Naive thymus-derived CD4-positive, alpha-beta T cell (primary cell): ENCODE measurements around the gene PLPPR2. TPM values are rescaled to one million over a fixed set of nuclear protein-coding genes. Genes with fewer than 3 reads are reported as not detected.
A peak's percentile ranks its signal among the peaks of the same experiment; 100 is the strongest.
"Not testable (repeated sequence)": the region's sequence is repeated elsewhere in the genome, so short reads cannot be mapped to it uniquely, and the experiment has no call there.

ENCODE experiments used
- ATAC-seq: fragments of 150-1000 bp; cut with Tn5 transposase; 2 replicates; pipeline ENCODE4 v1.10.0; 2021; ENCODE audit warnings: mild to moderate bottlenecking, moderate library complexity
- CTCF ChIA-PET: fragments of 350-600 bp; sonication (Branson Sonifier 250); formaldehyde crosslinking; loops from one replicate; lab custom pipeline; 2021; ENCODE audit warnings: antibody characterized with exemption; lab: Charles Lee
- POLR2A ChIA-PET: fragments of 350-600 bp; sonication (Branson Sonifier 250); formaldehyde crosslinking; loops from one replicate; lab custom pipeline; 2021; ENCODE audit warnings: antibody characterized with exemption, inconsistent platforms; lab: Charles Lee
- DNase-seq, 9 donors: peaks; one replicate each; pipeline versions ENCODE4 v3.0.0 to v3.0.0-alpha.2; 2020 to 2022; ENCODE audit warnings: mixed read lengths in 1 of 9
- H3K27ac ChIP-seq: one replicate; pipeline ENCODE4 v1.7.0; 2013; ENCODE audit warnings: mild to moderate bottlenecking, low read depth, low read length, moderate library complexity
- H3K27me3 ChIP-seq, 2 donors: one replicate each; pipeline ENCODE4 v1.7.0; 2013; ENCODE audit warnings: low read length in 2 of 2, mild to moderate bottlenecking in 2 of 2, moderate library complexity in 2 of 2; ENCODE audit not compliant: control insufficient read depth in 2 of 2, insufficient read depth in 2 of 2
- H3K36me3 ChIP-seq, 3 experiments: 1 replicate in 2 of 3; 2 replicates in 1 of 3; pipeline ENCODE4 v1.7.0; 2013; ENCODE audit warnings: low read length in 3 of 3, mild to moderate bottlenecking in 3 of 3, moderate library complexity in 1 of 3; ENCODE audit not compliant: insufficient read depth in 3 of 3, control insufficient read depth in 2 of 3
- H3K4me1 ChIP-seq, 2 donors: one replicate each; pipeline ENCODE4 v1.7.0; 2013; ENCODE audit warnings: low read length in 2 of 2, mild to moderate bottlenecking in 2 of 2, moderate library complexity in 1 of 2; ENCODE audit not compliant: control insufficient read depth in 2 of 2, insufficient read depth in 2 of 2
- H3K4me3 ChIP-seq: 2 replicates; pipeline ENCODE4 v1.7.0; 2013; ENCODE audit warnings: mild to moderate bottlenecking, low read length
- H3K9me3 ChIP-seq, 3 experiments: 1 replicate in 2 of 3; 2 replicates in 1 of 3; pipeline ENCODE4 v1.7.0; 2013; ENCODE audit warnings: low read length in 3 of 3; ENCODE audit not compliant: control insufficient read depth in 2 of 3
- H3K27ac Mint-ChIP-seq, 9 donors: one replicate each; pipeline ENCODE4 v1.8.0; 2020 to 2022; ENCODE audit warnings: mixed read lengths in 9 of 9, mild to moderate bottlenecking in 8 of 9, moderate library complexity in 5 of 9, inconsistent platforms in 2 of 9
- H3K27me3 Mint-ChIP-seq, 5 donors: one replicate each; pipeline ENCODE4 v1.8.0; 2021 to 2022; ENCODE audit warnings: mixed read lengths in 5 of 5, mild to moderate bottlenecking in 1 of 5
- H3K36me3 Mint-ChIP-seq, 5 donors: one replicate each; pipeline ENCODE4 v1.8.0; 2020 to 2022; ENCODE audit warnings: mixed read lengths in 5 of 5, mild to moderate bottlenecking in 3 of 5, inconsistent platforms in 1 of 5
- H3K4me1 Mint-ChIP-seq, 7 donors: one replicate each; pipeline ENCODE4 v1.8.0; 2020 to 2022; ENCODE audit warnings: mixed read lengths in 7 of 7, mild to moderate bottlenecking in 3 of 7, inconsistent platforms in 1 of 7
- H3K4me3 Mint-ChIP-seq, 10 donors: one replicate each; pipeline ENCODE4 v1.8.0; 2020 to 2022; ENCODE audit warnings: mild to moderate bottlenecking in 10 of 10, mixed read lengths in 10 of 10, moderate library complexity in 6 of 10, inconsistent platforms in 2 of 10
- H3K9me3 Mint-ChIP-seq, 11 donors: one replicate each; pipeline ENCODE4 v1.8.0; 2020 to 2022; ENCODE audit warnings: mixed read lengths in 11 of 11, mild to moderate bottlenecking in 4 of 11, inconsistent platforms in 1 of 11, moderate library complexity in 1 of 11
- intact Hi-C, 2 donors: fragments of 100-400 bp; cut with micrococcal nuclease; formaldehyde crosslinking; loops; one replicate each; pipeline ENCODE4 v1.15.1; 2023
- polyA plus RNA-seq, 2 donors: library from polyadenylated mRNA; unstranded; fragments of 300-500 nt; fragmentation: Illumina TruSeq; gene quantifications; one replicate each; pipeline ENCODE4 v1.2.3, GENCODE V29; 2021
- total RNA-seq, 6 experiments: library from RNA in 5 of 6; stranded (reverse) in 5 of 6; gene quantifications; 1 replicate in 5 of 6; 2 replicates in 1 of 6; pipeline ENCODE4 v1.2.3 and lab custom pipeline; 2021 to 2026

Gene PLPPR2
- total and polyA plus RNA-seq, 7 experiments from 2014 or later, result 0.92 to 31.0 (median 12.8) TPM

- Histone ChIP-seq H3K27ac (no peak overlapping the region), H3K9me3 (peaks cover 0 to 9% (median 0%) of the 10 kb centered on the region in 3 experiments), H3K36me3 (peaks cover 0 to 7% (median 0%) of the 10 kb centered on the region in 3 experiments), H3K4me3 (no peak overlapping the region), H3K4me1 (peaks cover 13 to 14% of the 10 kb centered on the region in 2 donors), H3K27me3 (no peaks in the 10 kb centered on the region)
- Mint-ChIP-seq H3K4me3 (peak overlapping the region; percentile 64 to 100 (median 98)), H3K27me3 (no peaks in the 10 kb centered on the region), H3K27ac (peak overlapping the region in 7 of 9 donors; percentile 36 to 97 (median 70)), H3K36me3 (peaks cover 0 to 9% (median 0%) of the 10 kb centered on the region in 5 donors), H3K9me3 (peaks cover 0 to 9% (median 0%) of the 10 kb centered on the region in 11 donors), H3K4me1 (peaks cover 22 to 39% (median 29%) of the 10 kb centered on the region in 7 donors)
- intact Hi-C loops, result loop anchor here in 1 of 2 donors (5.0 kb wide), 1 partner anchor 390 kb away; the partner anchor contains the start of gene ZNF823
- no peak for ATAC-seq
- POLR2A ChIA-PET, result interaction anchor here (0.6 to 4.8 kb wide), 6 partner anchors 10 to 735 kb away, joined by 3 to 36 read pairs (median 4); partner anchors contain the start of gene SWSAP1
- CTCF ChIA-PET, result no interaction called here
- DNase-seq, result no peak
Measured at GRCh38 chr19:11347546-11348039, 7.6 kb upstream of the PLPPR2 start.

DNA sequence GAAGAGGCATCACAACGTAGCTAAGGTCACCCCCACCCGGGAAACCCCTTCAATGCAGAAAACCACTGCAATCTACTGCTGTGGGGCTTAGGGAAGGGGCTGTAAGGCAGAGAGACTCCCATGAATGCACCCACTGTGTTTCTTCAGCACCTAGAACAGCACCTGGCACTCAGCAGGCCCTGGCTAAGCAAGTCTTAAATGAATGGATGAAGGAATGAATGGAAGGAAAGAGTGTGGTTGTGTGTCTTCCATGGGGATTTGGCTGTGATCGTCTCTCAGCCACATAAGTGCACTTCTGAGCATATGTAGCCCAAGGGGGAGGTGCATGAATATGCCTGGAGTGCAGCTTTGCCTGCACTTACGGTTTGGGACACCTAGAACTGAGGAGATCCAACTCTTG is 6.1 kb upstream of the PLPPR2 start:
- Mint-ChIP-seq H3K36me3 (peaks cover 0 to 9% (median 0%) of the 10 kb centered on the region in 5 donors), H3K27ac (no peak overlapping the region), H3K27me3 (no peaks in the 10 kb centered on the region), H3K4me3 (no peak overlapping the region), H3K4me1 (peaks cover 22 to 39% (median 29%) of the 10 kb centered on the region in 7 donors), H3K9me3 (peaks cover 0 to 9% (median 0%) of the 10 kb centered on the region in 11 donors)
- CTCF ChIA-PET, result no interaction called here
- peaks cover 0 to 9% (median 0%) of the 10 kb centered on the region in 3 experiments for H3K9me3 ChIP-seq
- intact Hi-C loops, result loop anchor here in 1 of 2 donors (5.0 kb wide), 1 partner anchor 388 kb away; the partner anchor contains the start of gene ZNF823
- POLR2A ChIA-PET, result interaction anchor here (0.5 to 4.8 kb wide), 2 partner anchors 14 to 26 kb away, joined by 4 to 36 read pairs; partner anchors contain the start of gene SWSAP1
- no peaks in the 10 kb centered on the region for H3K27me3 ChIP-seq
- DNase-seq (no peak), ATAC-seq (no peak)
- no peak overlapping the region for H3K27ac ChIP-seq
- H3K4me3 ChIP-seq, result no peak overlapping the region
- H3K4me1 ChIP-seq, result peaks cover 13 to 14% of the 10 kb centered on the region in 2 donors
- peaks cover 0 to 4% (median 0%) of the 10 kb centered on the region in 3 experiments for H3K36me3 ChIP-seq

DNA sequence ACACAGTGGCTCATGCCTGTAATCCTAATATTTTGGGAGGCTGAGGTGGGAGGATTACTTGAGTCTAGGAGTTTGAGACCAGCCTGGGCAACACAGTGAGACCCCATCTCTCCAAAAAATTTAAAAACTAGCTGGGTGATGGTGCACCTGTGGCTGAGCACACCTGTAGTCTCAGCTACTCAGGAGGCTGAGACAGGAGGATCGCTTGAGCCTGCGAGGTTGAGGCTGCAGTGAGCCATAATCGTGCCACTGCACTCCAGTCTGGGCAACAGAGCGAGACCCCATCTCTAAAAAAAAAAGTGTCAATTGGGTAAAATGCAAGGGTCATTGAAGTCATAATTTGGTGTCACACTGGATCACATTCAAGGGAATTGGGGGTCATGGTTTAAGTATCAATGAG is 1.1 kb upstream of the PLPPR2 start:
- ATAC-seq, H3K27ac Mint-ChIP-seq, CTCF ChIA-PET, H3K9me3 ChIP-seq, H3K36me3 Mint-ChIP-seq, H3K36me3 ChIP-seq, H3K4me1 ChIP-seq, H3K27me3 ChIP-seq, DNase-seq, H3K4me3 ChIP-seq, intact Hi-C loops, H3K9me3 Mint-ChIP-seq, H3K27ac ChIP-seq: not testable (repeated sequence)
- Mint-ChIP-seq H3K27me3 (peaks cover 0 to 17% (median 7%) of the 10 kb centered on the region in 5 donors), H3K4me3 (peak overlapping the region in 8 of 10 donors; percentile 14 to 90 (median 46)), H3K4me1 (peaks cover 9 to 19% (median 13%) of the 10 kb centered on the region in 7 donors)
- POLR2A ChIA-PET, result interaction anchor here (0.7 to 0.9 kb wide), 2 partner anchors 8 to 15 kb away, joined by 3 read pairs; partner anchors contain the start of genes CCDC159 and TMEM205

GRCh38 chr19:11356074-11356397 is 804 bp downstream of the PLPPR2 start:
- Mint-ChIP-seq H3K9me3 (peaks cover 0 to 5% (median 0%) of the 10 kb centered on the region in 11 donors), H3K27ac (peak overlapping the region in 4 of 9 donors; percentile 38 to 79 (median 72)), H3K36me3 (no peaks in the 10 kb centered on the region), H3K4me1 (peaks cover 9 to 19% (median 13%) of the 10 kb centered on the region in 7 donors), H3K4me3 (peak overlapping the region; percentile 63 to 90 (median 80)), H3K27me3 (peaks cover 0 to 17% (median 7%) of the 10 kb centered on the region in 5 donors)
- no peaks in the 10 kb centered on the region for H3K9me3 ChIP-seq
- no peak for DNase-seq
- H3K4me1 ChIP-seq, result peaks cover 3 to 4% of the 10 kb centered on the region in 2 donors
- intact Hi-C loops, result no loop called here
- no peaks in the 10 kb centered on the region for H3K36me3 ChIP-seq
- no peak for ATAC-seq
- H3K27me3 ChIP-seq, result peaks cover 0 to 6% of the 10 kb centered on the region in 2 donors
- ChIA-PET POLR2A (no interaction called here), CTCF (no interaction called here)
- H3K27ac ChIP-seq, result no peak overlapping the region
- H3K4me3 ChIP-seq, result peak overlapping the region; percentile 15

- H3K27me3 Mint-ChIP-seq, result peaks cover 0 to 17% (median 7%) of the 10 kb centered on the region in 5 donors
- ATAC-seq, result no peak
- no peak overlapping the region for H3K27ac ChIP-seq
- H3K27me3 ChIP-seq, result peaks cover 0 to 6% of the 10 kb centered on the region in 2 donors
- H3K36me3 ChIP-seq, result no peaks in the 10 kb centered on the region
- peaks cover 9 to 19% (median 13%) of the 10 kb centered on the region in 7 donors for H3K4me1 Mint-ChIP-seq
- no peak overlapping the region for H3K27ac Mint-ChIP-seq
- H3K4me3 Mint-ChIP-seq, result peak overlapping the region in 8 of 10 donors; percentile 72 to 90 (median 82)
- H3K9me3 ChIP-seq, result no peaks in the 10 kb centered on the region
- ChIA-PET CTCF (no interaction called here), POLR2A (interaction anchor here (0.7 to 1.3 kb wide), 2 partner anchors 10 to 18 kb away, joined by 3 to 4 read pairs; partner anchors contain the start of genes CCDC159, SWSAP1 and TMEM205)
- H3K4me3 ChIP-seq, result no peak overlapping the region
- peaks cover 3 to 4% of the 10 kb centered on the region in 2 donors for H3K4me1 ChIP-seq
- no peak for DNase-seq
- peaks cover 0 to 5% (median 0%) of the 10 kb centered on the region in 11 donors for H3K9me3 Mint-ChIP-seq
- no peaks in the 10 kb centered on the region for H3K36me3 Mint-ChIP-seq
- intact Hi-C loops, result no loop called here
Measured at GRCh38 chr19:11356676-11357550, 1.7 kb downstream of the PLPPR2 start.

DNA sequence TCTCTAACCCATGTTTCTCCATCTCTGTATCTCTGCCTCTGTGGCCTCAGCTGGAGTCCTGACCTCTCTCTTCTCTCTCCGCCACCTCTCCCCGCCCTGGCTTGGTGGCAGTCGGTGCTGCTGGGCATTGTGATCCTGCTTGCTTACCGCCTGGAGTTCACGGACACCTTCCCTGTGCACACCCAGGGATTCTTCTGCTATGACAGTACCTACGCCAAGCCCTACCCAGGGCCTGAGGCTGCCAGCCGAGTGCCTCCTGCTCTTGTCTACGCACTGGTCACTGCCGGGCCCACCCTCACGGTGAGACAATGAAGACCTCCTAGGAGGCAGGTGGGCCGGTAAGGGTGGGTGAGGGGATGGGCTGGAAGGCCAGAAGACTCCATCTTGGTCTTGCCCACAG is 4.2 kb downstream of the PLPPR2 start:
- intact Hi-C loops, result no loop called here
- Histone ChIP-seq H3K36me3 (peaks cover 0 to 11% (median 0%) of the 10 kb centered on the region in 3 experiments), H3K4me3 (no peak overlapping the region), H3K27ac (no peak overlapping the region), H3K9me3 (no peaks in the 10 kb centered on the region), H3K27me3 (peaks cover 0 to 6% of the 10 kb centered on the region in 2 donors), H3K4me1 (peaks cover 3 to 4% of the 10 kb centered on the region in 2 donors)
- ChIA-PET CTCF (no interaction called here), POLR2A (interaction anchor here (0.8 kb wide), 1 partner anchor 16 kb away, joined by 3 read pairs; no protein-coding TSS in a partner anchor)
- Mint-ChIP-seq H3K4me3 (peak overlapping the region in 1 of 10 donors; percentile 14), H3K27ac (no peak overlapping the region), H3K36me3 (peaks cover 0 to 4% (median 0%) of the 10 kb centered on the region in 5 donors), H3K9me3 (peaks cover 0 to 5% (median 0%) of the 10 kb centered on the region in 11 donors), H3K27me3 (peaks cover 0 to 17% (median 7%) of the 10 kb centered on the region in 5 donors), H3K4me1 (peaks cover 9 to 16% (median 12%) of the 10 kb centered on the region in 7 donors)
- DNase-seq (no peak), ATAC-seq (no peak)
